MM.1S (cell line): Measurements from ENCODE around the gene HOXD4.

Source experiments
- DNase-seq: peaks from one replicate; pipeline ENCODE4 v3.0.0-alpha.2; 2015
- H2AFZ ChIP-seq: fragments of 300-600 bp; sonication (generic); 2 replicates; pipeline ENCODE4 v1.6.0; 2016; ENCODE audit warnings: antibody characterized with exemption, low read length
- H3F3A ChIP-seq: fragments of 300-600 bp; sonication (generic); 2 replicates; pipeline ENCODE4 v1.6.1; 2016; ENCODE audit warnings: mild to moderate bottlenecking, antibody characterized with exemption, low read length, moderate library complexity, mixed read lengths; ENCODE audit not compliant: insufficient read depth
- H3K27ac ChIP-seq: fragments of 300-600 bp; sonication (generic); 2 replicates; pipeline ENCODE4 v1.5.1; 2016; ENCODE audit warnings: mild to moderate bottlenecking, low read length
- H3K27me3 ChIP-seq: fragments of 300-600 bp; sonication (generic); replicated peaks from 2 replicates; pipeline ENCODE4 v1.6.0; 2016; ENCODE audit warnings: low read length; ENCODE audit not compliant: insufficient read depth
- H3K36me3 ChIP-seq: fragments of 300-600 bp; sonication (generic); replicated peaks from 2 replicates; pipeline ENCODE4 v1.6.1; 2016; ENCODE audit warnings: mild to moderate bottlenecking, low read length, mixed read lengths; ENCODE audit not compliant: insufficient read depth
- H3K4me1 ChIP-seq: fragments of 300-600 bp; sonication (generic); 2 replicates; pipeline ENCODE4 v1.6.1; 2016; ENCODE audit warnings: low read length, mixed read lengths
- H3K4me2 ChIP-seq: fragments of 300-600 bp; sonication (generic); 2 replicates; pipeline ENCODE4 v1.6.0; 2016; ENCODE audit warnings: low read depth, low read length
- H3K4me3 ChIP-seq: fragments of 300-600 bp; sonication (generic); 2 replicates; pipeline ENCODE4 v1.5.1; 2016; ENCODE audit warnings: low read length, mixed read lengths
- H3K79me2 ChIP-seq: fragments of 300-600 bp; sonication (generic); 2 replicates; pipeline ENCODE4 v1.6.1; 2016; ENCODE audit warnings: mixed run types, low read length, mixed read lengths
- H3K9ac ChIP-seq: fragments of 300-600 bp; sonication (generic); 2 replicates; pipeline ENCODE4 v1.6.1; 2016; ENCODE audit warnings: low read length, mixed read lengths
- H3K9me2 ChIP-seq: fragments of 300-600 bp; sonication (generic); replicated peaks from 2 replicates; pipeline ENCODE4 v1.6.1; 2016; ENCODE audit warnings: mild to moderate bottlenecking, low read length, mixed read lengths; ENCODE audit not compliant: insufficient read depth
- H3K9me3 ChIP-seq: fragments of 300-600 bp; sonication (generic); replicated peaks from 2 replicates; pipeline ENCODE4 v1.6.1; 2016; ENCODE audit warnings: mild to moderate bottlenecking, low read length, mixed read lengths; ENCODE audit not compliant: insufficient read depth
- H4K20me1 ChIP-seq: fragments of 300-600 bp; sonication (generic); 2 replicates; pipeline ENCODE4 v1.6.1; 2016; ENCODE audit warnings: mild to moderate bottlenecking, low read length, moderate library complexity, mixed read lengths; ENCODE audit not compliant: insufficient read depth
- EZH2 ChIP-seq: fragments of 300-600 bp; sonication (generic); optimal IDR thresholded peaks from 2 replicates; pipeline ENCODE3; 2017; ENCODE audit warnings: low read depth, mild to moderate bottlenecking, antibody characterized with exemption, low read length, mixed read lengths
- EZH2phosphoT487 ChIP-seq: fragments of 300-600 bp; sonication (generic); IDR thresholded peaks from 2 replicates; pipeline ENCODE4 v1.6.1; 2018; ENCODE audit warnings: antibody characterized with exemption, low read length
- TF ChIP-seq, protein P1 (sequence below): fragments of 300-600 bp; sonication (generic); IDR thresholded peaks from 2 replicates; pipeline ENCODE4 v1.5.1; 2016; ENCODE audit warnings: antibody characterized with exemption, low read length, mixed read lengths

HOXD4 gene

DNA sequence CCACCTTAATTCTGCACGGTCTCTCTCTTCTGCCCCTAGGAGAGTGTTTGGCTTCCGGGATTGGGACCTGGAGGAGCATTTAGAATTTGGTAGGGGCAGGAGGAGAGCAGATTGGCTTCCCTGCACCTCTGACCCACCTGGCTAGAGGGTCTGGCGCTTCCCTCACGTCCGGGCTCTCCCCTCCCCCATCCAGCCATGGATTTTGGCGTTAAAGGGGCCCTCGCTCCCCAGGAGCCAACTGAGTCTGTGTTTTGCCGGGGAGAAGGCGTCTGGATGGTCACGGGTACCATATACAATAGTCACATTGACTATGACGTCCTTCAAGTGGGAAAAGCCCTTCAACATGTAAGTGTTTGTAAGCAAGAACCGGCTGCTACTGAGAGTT lies 12.3 kb downstream of the HOXD4 start:
- no peaks in the 10 kb centered on the region for H4K20me1 ChIP-seq
- peaks cover 8% of the 10 kb centered on the region; the same call in 1 of the 2 replicates for H3K27me3 ChIP-seq
- no peak overlapping the region for H3K27ac ChIP-seq
- no peak for DNase-seq
- no peaks in the 10 kb centered on the region for H3K4me1 ChIP-seq
- H3K9me2 ChIP-seq, result no peaks in the 10 kb centered on the region
- no peaks in the 10 kb centered on the region for H3F3A ChIP-seq
- no peak overlapping the region for H3K9ac ChIP-seq
- H3K4me2 ChIP-seq, result no peak overlapping the region
- no peak overlapping the region for H3K4me3 ChIP-seq
- no peaks in the 10 kb centered on the region for H3K36me3 ChIP-seq
- no peak overlapping the region for H2AFZ ChIP-seq
- TF ChIP-seq, protein P1, sequence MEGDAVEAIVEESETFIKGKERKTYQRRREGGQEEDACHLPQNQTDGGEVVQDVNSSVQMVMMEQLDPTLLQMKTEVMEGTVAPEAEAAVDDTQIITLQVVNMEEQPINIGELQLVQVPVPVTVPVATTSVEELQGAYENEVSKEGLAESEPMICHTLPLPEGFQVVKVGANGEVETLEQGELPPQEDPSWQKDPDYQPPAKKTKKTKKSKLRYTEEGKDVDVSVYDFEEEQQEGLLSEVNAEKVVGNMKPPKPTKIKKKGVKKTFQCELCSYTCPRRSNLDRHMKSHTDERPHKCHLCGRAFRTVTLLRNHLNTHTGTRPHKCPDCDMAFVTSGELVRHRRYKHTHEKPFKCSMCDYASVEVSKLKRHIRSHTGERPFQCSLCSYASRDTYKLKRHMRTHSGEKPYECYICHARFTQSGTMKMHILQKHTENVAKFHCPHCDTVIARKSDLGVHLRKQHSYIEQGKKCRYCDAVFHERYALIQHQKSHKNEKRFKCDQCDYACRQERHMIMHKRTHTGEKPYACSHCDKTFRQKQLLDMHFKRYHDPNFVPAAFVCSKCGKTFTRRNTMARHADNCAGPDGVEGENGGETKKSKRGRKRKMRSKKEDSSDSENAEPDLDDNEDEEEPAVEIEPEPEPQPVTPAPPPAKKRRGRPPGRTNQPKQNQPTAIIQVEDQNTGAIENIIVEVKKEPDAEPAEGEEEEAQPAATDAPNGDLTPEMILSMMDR, result no peak
- TF ChIP-seq EZH2phosphoT487 (no peak), EZH2 (no peak)
- H3K9me3 ChIP-seq, result no peaks in the 10 kb centered on the region
- no peaks in the 10 kb centered on the region for H3K79me2 ChIP-seq

DNA sequence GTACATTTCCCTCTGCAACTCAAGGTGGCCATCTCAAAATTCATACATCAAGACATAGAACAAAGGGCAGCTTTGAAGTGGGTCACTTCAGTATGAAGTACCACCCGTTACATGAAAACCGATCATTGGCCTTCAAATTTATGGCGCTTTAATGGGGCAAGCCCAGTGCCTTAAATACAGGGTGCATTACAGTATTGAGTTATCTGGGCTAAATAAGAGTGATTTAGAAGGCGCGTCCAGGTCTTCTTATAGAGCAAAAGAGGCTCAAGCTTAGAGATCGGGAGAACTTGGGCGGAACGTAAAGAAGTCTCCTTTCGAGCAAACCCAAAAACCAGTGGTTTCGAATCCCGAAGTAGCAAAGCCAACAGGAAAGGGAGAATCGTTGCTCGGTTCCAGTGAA lies 12.9 kb downstream of the HOXD4 start:
- H3K9ac ChIP-seq, result no peak overlapping the region
- H2AFZ ChIP-seq, result no peak overlapping the region
- H3K79me2 ChIP-seq, result no peaks in the 10 kb centered on the region
- H3K9me2 ChIP-seq, result no peaks in the 10 kb centered on the region
- no peak overlapping the region for H3K4me3 ChIP-seq
- no peaks in the 10 kb centered on the region for H3K9me3 ChIP-seq
- no peaks in the 10 kb centered on the region for H3K4me1 ChIP-seq
- no peaks in the 10 kb centered on the region for H4K20me1 ChIP-seq
- no peaks in the 10 kb centered on the region for H3K36me3 ChIP-seq
- no peaks in the 10 kb centered on the region for H3F3A ChIP-seq
- no peak for TF ChIP-seq EZH2
- no peak for TF ChIP-seq EZH2phosphoT487
- TF ChIP-seq, protein P1, result no peak
- no peak overlapping the region for H3K4me2 ChIP-seq
- no peak for DNase-seq
- H3K27me3 ChIP-seq, result peaks cover 8% of the 10 kb centered on the region; the same call in 1 of the 2 replicates
- H3K27ac ChIP-seq, result no peak overlapping the region

DNA sequence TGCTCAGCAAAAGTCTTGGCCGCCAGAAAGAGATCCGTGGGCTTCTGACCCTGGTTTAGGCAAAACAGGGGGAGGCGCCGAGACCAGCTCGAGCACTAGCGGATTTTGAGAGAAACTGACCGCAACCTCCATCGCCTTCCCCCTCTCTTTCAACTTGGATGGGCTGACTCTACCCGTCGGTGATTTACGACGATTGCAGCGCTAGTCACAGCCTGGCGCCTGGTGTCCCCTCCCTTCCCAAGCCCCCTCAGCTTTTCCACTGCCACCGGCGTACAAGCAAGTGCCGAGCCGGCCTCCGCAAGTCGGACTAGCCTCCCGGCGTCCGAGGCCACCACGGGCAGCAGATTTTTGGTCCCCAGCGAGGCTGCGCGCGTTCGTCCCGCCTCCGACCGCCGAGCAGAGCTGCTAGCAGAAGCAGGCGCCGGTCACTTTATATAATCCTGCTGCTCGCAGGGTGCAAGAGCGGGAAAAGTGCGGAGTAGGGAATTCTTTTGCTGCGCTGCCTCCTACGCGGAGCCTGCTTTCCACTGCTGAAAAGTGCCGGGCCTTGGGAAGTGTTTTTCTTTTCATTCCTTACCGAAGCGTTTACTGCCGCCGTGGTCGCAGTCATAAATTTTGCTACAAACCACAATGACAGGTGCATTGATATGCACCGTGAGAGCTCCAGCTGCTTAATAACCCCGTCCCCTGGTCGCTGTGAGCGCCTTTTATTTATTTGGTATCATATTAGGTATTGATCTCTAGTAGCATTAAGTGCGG lies 13.4 kb downstream of the HOXD4 start:
- H3K9me2 ChIP-seq, result no peaks in the 10 kb centered on the region
- DNase-seq, result no peak
- H3K27me3 ChIP-seq, result peaks cover 8% of the 10 kb centered on the region; the same call in 1 of the 2 replicates

More for the DNA sequence above, 13.4 kb downstream of the HOXD4 start:
- H4K20me1 ChIP-seq, result no peaks in the 10 kb centered on the region
- H3K79me2 ChIP-seq, result no peaks in the 10 kb centered on the region
- H3F3A ChIP-seq, result no peaks in the 10 kb centered on the region
- no peaks in the 10 kb centered on the region for H3K9me3 ChIP-seq
- no peak for TF ChIP-seq EZH2phosphoT487
- no peak for TF ChIP-seq EZH2
- TF ChIP-seq, protein P1, result no peak
- no peak overlapping the region for H3K4me3 ChIP-seq
- H3K4me1 ChIP-seq, result no peaks in the 10 kb centered on the region
- H3K4me2 ChIP-seq, result no peak overlapping the region
- H3K9ac ChIP-seq, result no peak overlapping the region
- no peaks in the 10 kb centered on the region for H3K36me3 ChIP-seq
- H2AFZ ChIP-seq, result no peak overlapping the region
- no peak overlapping the region for H3K27ac ChIP-seq
